T-helper 2 cell treated with Interferon-gamma antibody and Interleukin-4, amounts not matched to agents 5 μg/mL and 100 μg/mL, for 36 hours (primary cell): ENCODE data around the gene CAPN8.
A peak's percentile ranks its signal among the peaks of the same experiment; 100 is the strongest.

Experiments
- DNase-seq: peaks from one replicate; pipeline ENCODE4 v3.0.0; 2021; ENCODE audit warnings: low spot score
- H3K27ac Mint-ChIP-seq: one replicate; pipeline ENCODE4 v1.8.0; 2021; ENCODE audit warnings: mild to moderate bottlenecking, mixed read lengths
- H3K27me3 Mint-ChIP-seq: one replicate; pipeline ENCODE4 v1.8.0; 2021; ENCODE audit warnings: low read depth, mixed read lengths
- H3K36me3 Mint-ChIP-seq: one replicate; pipeline ENCODE4 v1.8.0; 2021; ENCODE audit warnings: low read depth, mixed read lengths
- H3K4me1 Mint-ChIP-seq: one replicate; pipeline ENCODE4 v1.8.0; 2021; ENCODE audit warnings: low read depth, mixed read lengths
- H3K4me3 Mint-ChIP-seq: one replicate; pipeline ENCODE4 v1.8.0; 2022; ENCODE audit warnings: mild to moderate bottlenecking, moderate library complexity, mixed read lengths
- H3K9me3 Mint-ChIP-seq: one replicate; pipeline ENCODE4 v1.8.0; 2021; ENCODE audit warnings: mixed read lengths

The CAPN8 gene

DNA sequence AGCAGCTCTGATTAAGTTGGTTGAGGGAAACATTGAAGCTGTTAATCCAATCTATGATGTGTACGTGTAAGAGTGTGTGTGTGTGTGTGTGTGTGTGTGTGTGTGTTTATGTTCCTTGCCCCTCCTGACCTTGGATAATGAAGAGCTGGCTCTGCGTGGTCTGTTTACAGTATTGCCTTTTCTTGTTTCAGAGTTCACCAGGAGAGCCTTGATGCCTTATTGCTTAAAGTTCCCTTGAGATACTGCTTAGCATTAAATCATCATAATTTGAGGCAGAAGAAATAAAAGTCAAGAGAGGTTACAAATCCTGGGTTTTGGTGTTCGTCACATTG lies 36.4 kb downstream of the CAPN8 start:
- Mint-ChIP-seq H3K27me3 (peaks cover 10% of the 10 kb centered on the region), H3K4me3 (no peak overlapping the region), H3K4me1 (no peaks in the 10 kb centered on the region), H3K9me3 (no peaks in the 10 kb centered on the region), H3K27ac (no peak overlapping the region), H3K36me3 (no peaks in the 10 kb centered on the region)
- DNase-seq = no peak

DNA sequence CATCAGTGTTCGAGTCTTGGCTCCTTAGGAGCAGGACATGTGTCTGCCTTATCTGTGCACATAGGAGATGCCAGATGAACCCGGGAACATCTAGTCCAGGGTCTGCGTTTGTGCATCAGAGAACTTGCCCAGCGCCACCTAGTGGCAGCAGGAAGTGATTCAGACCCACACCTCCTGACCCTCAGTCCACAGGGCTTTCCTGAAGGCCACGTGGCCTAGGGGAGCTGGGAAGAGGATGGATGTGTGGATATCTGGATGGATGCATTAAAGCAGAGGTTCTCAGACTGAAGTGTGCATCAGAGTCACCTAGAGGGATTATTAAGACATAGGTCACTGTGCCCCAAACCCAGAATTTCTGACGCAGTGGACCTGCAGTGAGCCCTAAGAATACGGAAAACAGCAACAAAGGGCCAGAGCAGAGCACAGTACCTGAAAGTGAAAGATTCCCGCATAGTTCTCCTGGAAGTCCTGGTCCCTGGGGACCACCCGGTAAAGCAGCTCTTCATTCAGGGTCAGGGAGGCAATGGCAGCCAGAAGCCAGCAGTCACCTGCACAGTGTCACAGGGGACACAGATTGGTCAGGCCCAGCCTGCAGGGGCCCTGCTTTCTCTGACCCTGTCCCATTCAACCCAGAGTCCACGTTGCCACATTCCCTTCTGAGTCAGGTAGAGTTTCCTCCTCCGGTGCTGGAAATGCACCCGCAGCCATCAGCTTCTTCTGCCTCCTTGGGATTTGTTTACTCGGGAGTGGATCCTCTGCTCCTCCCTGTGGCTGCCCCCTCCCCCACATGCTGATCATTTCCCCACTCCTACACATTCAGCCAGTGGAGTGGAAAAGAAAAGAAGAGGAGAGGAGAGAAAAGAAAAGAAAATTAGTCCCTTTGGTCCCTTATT lies 37.0 kb downstream of the CAPN8 start:
- no peaks in the 10 kb centered on the region for H3K4me1 Mint-ChIP-seq
- no peaks in the 10 kb centered on the region for H3K9me3 Mint-ChIP-seq
- H3K27ac Mint-ChIP-seq = no peak overlapping the region
- H3K36me3 Mint-ChIP-seq = no peaks in the 10 kb centered on the region
- H3K4me3 Mint-ChIP-seq = no peak overlapping the region
- peak; percentile 23 for DNase-seq
- peaks cover 5% of the 10 kb centered on the region for H3K27me3 Mint-ChIP-seq

DNA sequence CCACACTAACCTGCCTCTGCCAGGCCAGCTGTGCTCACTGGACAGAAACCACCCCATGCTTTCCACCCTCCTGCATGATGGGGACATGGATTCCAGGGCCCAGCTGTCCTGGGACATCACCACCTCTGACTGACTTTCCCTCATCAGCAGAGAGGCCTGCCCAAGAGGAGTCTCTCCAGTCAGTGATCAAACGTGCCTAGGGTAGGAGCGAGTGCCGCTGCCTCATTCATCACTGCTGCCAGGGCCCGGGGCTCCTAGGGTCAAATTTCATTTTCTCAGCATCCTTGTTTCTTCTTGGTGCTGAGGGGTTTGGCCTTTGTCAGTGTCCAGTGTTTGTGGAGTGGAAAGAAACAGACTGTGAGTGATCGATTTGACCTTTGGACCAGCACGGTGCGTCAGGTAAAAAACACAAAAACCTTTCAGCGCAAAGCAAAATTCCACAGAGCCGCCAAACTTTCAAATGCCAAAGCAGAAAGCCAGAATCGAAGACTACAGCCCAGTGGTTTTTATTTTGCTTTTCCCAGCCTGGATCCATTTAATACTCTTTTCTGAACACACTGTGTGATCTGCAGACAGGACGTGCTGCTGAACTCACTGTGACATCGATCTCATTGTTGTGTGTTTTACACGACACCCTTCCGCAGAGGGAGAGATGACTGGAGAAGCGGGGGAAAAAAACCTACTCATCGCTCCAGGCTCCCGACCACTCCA lies 43.2 kb downstream of the CAPN8 start:
- Mint-ChIP-seq H3K36me3 (no peaks in the 10 kb centered on the region), H3K27ac (no peak overlapping the region), H3K4me3 (no peak overlapping the region), H3K9me3 (no peaks in the 10 kb centered on the region), H3K27me3 (peaks cover 7% of the 10 kb centered on the region), H3K4me1 (no peaks in the 10 kb centered on the region)
- DNase-seq = no peak

DNA sequence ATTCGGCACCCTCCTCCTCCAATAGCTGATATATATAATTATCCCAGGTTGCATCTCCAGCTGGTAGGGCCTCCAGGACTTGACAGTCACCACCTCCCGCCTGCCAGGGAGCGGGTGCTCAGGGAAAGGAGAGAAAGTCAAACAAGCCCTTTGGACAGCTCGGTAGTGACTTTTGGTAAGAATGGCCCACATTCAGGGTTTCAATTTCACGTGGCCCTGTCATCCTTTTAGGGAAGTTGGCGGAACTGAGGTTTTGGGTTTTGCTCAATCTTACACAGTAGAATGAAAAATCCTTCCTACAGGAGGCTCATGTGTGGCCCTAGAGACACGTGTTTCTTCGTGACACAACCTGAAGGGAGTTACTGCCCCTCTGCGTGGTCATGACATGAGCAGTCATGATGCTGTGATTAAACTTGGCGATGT lies 44.2 kb downstream of the CAPN8 start:
- DNase-seq = no peak
- Mint-ChIP-seq H3K4me1 (no peaks in the 10 kb centered on the region), H3K27ac (no peak overlapping the region), H3K27me3 (peaks cover 7% of the 10 kb centered on the region), H3K4me3 (no peak overlapping the region), H3K9me3 (no peaks in the 10 kb centered on the region), H3K36me3 (no peaks in the 10 kb centered on the region)

DNA sequence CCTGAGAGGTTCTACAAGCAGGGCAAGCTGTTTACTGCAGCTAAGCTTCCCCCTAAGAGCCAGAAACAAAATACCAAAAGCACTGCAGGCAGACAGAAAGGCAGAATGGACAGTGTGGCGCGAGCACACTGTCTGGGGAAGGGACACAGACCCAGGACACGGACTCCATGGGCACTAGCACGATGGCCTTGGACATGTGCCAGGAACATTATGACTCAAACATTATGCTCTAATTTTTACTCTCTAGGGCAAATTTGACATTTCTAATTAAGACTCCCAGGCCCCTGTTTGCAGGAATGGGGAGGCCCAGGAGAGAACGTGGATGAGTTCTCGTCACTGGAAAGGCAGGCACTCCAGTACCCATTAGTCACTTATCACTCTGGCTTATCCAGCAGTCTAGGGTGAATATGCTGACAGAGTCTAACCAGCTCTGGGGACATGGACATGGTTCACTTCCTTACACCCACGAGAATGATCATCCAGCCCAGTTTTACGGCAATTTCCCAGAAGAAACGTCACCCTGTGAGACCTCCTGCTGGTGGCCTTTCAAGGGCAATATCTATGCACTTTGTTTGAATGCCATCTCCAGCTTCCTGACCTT lies 45.1 kb downstream of the CAPN8 start:
- Mint-ChIP-seq H3K27ac (no peak overlapping the region), H3K36me3 (no peaks in the 10 kb centered on the region), H3K9me3 (no peaks in the 10 kb centered on the region), H3K27me3 (peaks cover 5% of the 10 kb centered on the region), H3K4me3 (no peak overlapping the region), H3K4me1 (no peaks in the 10 kb centered on the region)
- DNase-seq = no peak

DNA sequence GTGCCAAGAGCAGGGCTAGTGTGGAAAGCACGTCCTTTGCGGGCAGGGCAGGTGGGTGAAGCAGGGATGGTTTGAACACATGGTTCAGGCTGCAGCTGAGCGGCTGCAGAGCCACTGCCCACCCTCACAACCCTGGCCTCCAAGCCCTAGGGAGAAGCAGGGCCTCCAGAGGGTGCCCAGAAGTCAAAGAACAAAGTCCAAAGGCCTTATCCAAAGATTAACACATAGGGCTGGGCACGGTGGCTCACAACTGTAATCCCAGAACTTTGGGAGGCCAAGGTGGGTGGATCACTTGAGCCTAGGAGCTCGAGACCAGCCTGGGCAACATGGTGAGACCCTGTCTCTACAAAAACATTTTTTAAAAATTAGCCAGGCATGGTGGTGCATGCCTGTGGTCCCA lies 46.8 kb downstream of the CAPN8 start:
- H3K36me3 Mint-ChIP-seq = no peaks in the 10 kb centered on the region
- no peak overlapping the region for H3K4me3 Mint-ChIP-seq
- no peak overlapping the region for H3K27ac Mint-ChIP-seq
- peaks cover 5% of the 10 kb centered on the region for H3K27me3 Mint-ChIP-seq
- DNase-seq = no peak
- H3K4me1 Mint-ChIP-seq = no peaks in the 10 kb centered on the region
- no peaks in the 10 kb centered on the region for H3K9me3 Mint-ChIP-seq

DNA sequence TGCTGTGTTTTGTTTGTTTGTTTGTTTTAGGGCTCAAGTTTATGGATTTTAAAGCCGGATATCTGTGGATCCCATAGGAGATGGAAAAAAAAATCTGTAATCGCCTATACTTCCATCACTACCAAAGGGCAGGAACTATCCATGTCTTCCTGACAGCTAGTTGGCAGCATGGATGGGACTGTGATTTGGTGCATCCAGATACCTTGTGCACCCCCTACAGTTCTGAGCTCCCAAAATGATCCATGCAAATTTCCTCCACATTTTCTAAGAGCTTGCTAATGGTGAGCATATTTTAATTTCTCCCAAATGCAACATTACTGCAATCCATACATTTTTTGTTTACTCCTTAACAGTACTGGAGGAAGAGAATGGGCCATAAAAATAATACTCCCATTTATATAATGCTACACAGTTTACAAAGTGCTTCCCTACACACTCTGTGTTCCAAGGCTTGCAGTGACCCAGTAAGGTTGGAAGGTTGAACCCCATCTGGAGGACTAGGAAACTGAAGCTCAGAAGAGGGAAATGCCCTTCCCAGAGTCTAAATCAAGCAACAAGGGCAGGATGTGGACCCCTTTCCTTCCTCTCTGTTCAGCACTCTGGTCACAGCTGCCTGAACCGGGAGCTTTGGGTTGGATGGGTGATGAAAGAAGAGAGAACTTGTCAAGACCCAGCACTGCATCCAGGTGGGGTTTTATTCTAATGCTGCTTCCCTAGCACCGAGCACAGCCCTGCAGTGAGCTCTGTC lies 48.0 kb downstream of the CAPN8 start:
- H3K27me3 Mint-ChIP-seq = peaks cover 2% of the 10 kb centered on the region
- DNase-seq = no peak
- no peaks in the 10 kb centered on the region for H3K36me3 Mint-ChIP-seq
- no peaks in the 10 kb centered on the region for H3K4me1 Mint-ChIP-seq
- H3K9me3 Mint-ChIP-seq = no peaks in the 10 kb centered on the region
- H3K4me3 Mint-ChIP-seq = no peak overlapping the region
- no peak overlapping the region for H3K27ac Mint-ChIP-seq

DNA sequence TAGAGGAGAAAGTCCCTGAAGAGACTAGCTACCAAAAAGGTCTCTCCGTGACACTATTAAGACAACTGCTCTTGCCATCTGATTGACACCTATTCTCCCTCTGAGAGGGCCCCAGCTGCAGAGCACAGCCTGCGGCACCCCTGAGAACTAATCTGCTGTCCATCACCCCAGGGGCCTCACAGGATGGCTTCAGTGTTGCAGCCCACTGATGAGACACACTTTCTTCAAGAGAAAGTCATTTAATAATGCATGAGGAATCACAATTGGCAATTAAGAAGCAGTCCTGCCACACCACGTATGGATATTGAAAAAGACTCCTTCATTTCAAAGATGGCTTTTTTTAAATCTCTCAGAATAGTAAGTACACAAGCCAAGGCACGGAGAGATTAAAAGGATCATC lies 48.9 kb downstream of the CAPN8 start:
- no peak for DNase-seq
- Mint-ChIP-seq H3K36me3 (no peaks in the 10 kb centered on the region), H3K27ac (no peak overlapping the region), H3K9me3 (no peaks in the 10 kb centered on the region), H3K27me3 (no peaks in the 10 kb centered on the region), H3K4me3 (no peak overlapping the region), H3K4me1 (no peaks in the 10 kb centered on the region)

DNA sequence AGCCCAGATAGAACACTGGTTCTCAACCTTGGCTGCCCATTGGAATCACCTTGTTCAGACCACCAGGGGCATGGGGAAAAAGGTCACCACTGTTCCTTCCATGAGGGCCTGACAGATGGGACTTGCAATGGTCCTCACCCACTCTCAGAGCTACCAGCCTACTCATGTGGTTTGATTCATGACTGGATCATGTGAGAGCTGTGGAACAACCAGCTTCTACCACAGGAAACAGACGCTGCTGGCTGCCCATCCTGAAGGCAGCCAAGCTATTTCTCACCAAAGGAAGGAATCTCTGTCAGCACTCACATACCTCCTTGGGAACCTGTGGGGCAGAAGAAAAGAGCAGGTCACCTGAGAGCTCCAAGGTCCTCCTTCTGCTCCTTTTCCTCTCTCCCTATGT lies 53.6 kb downstream of the CAPN8 start:
- Mint-ChIP-seq H3K4me3 (no peak overlapping the region), H3K36me3 (no peaks in the 10 kb centered on the region), H3K9me3 (no peaks in the 10 kb centered on the region), H3K4me1 (no peaks in the 10 kb centered on the region), H3K27me3 (no peaks in the 10 kb centered on the region), H3K27ac (no peak overlapping the region)
- DNase-seq = no peak

DNA sequence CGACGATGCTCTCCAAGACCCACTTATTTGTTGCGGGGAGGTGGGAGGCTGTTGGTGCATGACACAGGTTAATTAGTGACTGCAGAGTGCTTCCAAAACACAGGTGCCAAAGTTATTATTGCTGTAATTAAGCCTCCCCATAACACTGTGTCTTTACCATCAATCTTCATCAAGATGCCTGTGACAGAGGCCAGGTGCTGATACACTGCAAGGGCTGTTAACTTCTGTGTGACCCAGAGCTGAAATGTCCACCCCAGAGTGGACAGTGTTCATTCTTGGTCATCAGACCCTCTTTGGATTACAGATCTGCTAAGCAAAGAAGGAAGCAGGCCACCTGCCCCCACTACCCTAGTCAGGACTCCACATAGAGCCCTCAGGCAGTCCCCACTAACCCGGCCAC lies 55.5 kb downstream of the CAPN8 start:
- H3K27me3 Mint-ChIP-seq = no peaks in the 10 kb centered on the region
- no peak overlapping the region for H3K27ac Mint-ChIP-seq
- DNase-seq = no peak
- no peaks in the 10 kb centered on the region for H3K9me3 Mint-ChIP-seq
- no peaks in the 10 kb centered on the region for H3K4me1 Mint-ChIP-seq
- no peaks in the 10 kb centered on the region for H3K36me3 Mint-ChIP-seq
- H3K4me3 Mint-ChIP-seq = no peak overlapping the region

DNA sequence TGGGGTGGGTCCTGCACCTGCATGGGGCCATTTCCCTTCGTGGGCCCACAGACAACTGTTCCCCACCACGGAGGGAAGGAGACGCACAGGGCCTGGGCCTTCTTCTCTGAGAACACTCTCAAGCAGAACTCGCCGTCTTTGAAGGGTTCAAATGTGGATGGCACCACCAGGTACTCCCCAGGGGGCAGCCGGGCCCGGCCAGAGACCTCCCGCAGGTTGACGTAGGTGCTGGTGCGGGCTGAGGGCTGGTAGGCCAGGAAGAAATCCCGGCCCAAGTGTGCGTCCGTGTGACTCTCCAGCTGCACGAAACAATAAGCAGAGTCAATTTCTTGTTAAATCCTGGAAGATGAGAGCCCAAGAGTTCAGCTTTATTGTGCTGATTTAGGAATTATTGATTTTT lies 56.4 kb downstream of the CAPN8 start:
- Mint-ChIP-seq H3K4me1 (no peaks in the 10 kb centered on the region), H3K27ac (no peak overlapping the region), H3K36me3 (no peaks in the 10 kb centered on the region), H3K4me3 (no peak overlapping the region), H3K27me3 (no peaks in the 10 kb centered on the region), H3K9me3 (no peaks in the 10 kb centered on the region)
- DNase-seq = no peak

DNA sequence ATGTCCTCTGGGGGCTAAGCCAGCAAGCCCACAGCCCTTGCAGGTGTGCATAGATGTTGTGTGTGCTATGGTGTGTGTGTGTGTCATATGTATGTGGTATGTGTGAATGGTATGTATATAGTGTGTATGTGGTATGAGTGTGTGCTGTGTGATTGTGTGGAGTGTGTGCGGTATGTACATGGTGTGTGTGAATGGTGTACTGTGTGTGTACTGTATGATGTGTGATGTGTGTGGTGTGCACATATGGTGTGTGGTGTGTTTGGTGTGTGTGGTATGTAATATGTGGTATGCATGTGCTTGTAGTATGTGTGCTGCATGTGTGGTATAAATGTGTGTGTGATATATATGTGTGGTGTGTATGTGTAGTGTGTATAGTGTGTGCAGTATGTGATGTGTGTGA lies 107.0 kb downstream of the CAPN8 start:
- Mint-ChIP-seq H3K4me3 (no peak overlapping the region), H3K4me1 (peaks cover 2% of the 10 kb centered on the region), H3K9me3 (no peaks in the 10 kb centered on the region), H3K27me3 (no peaks in the 10 kb centered on the region), H3K27ac (no peak overlapping the region), H3K36me3 (no peaks in the 10 kb centered on the region)
- no peak for DNase-seq

DNA sequence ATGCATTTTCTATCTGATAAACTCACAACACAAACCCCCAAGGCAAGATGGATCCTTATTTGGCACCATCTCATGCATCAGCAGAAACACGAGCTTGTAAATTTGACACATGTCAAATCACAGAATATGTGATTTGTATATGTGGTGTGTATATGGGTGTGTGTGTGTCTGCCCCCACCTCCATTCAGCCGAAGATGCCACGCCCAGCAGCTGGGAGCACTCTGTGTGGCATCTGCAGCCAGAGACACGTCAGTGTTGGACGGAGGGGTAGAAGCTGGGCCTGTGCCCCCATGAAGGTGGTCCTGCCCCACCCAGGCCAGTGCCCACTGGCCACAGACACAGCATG lies 108.4 kb downstream of the CAPN8 start:
- no peaks in the 10 kb centered on the region for H3K27me3 Mint-ChIP-seq
- no peak for DNase-seq
- no peaks in the 10 kb centered on the region for H3K9me3 Mint-ChIP-seq
- peaks cover 2% of the 10 kb centered on the region for H3K4me1 Mint-ChIP-seq
- no peaks in the 10 kb centered on the region for H3K36me3 Mint-ChIP-seq
- H3K27ac Mint-ChIP-seq = no peak overlapping the region
- no peak overlapping the region for H3K4me3 Mint-ChIP-seq
